ENCODE results near the gene CHID1. TPM values are rescaled to one million over a fixed set of nuclear protein-coding genes. Genes with fewer than 3 reads are reported as not detected.

Gene CHID1
- polyA plus RNA-seq, 6 donors from 2014 or later = 39.0 to 69.7 (median 47.2) TPM

DNA sequence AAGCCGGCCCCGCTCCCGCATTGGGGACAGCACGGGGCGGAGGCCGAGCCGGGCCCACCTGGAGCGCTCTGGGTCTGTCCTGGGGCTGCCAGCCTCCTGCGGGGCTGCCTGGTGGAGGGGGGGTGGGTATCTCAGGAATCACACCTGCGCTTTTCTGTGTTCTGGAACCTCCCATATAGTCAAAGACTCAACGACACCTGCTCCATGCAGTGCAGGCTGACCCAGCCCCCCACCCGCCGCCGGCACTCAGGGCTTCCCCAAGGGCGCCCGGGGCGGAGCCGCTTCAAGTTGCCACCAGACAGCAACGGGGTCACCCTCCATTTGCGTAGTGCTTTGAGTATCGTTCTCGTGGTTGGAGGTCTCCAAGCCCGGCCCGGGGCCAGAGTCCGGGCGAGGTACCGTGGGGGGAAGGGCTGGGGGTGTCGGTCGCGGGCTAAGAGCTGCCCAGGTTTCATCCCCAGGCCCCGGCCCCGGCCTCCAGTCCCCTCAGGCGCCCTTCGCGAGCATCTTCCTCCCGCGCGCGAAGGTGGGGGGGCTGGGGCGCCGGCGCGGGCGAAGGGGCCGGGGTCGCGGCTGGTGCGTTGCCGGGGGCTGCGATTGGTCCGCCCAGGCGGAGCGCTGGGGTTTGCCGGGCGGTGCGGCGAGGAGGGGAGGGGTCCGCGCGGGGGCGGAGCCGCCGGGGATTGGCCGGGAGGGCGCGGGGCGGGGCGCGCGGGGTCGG lies 61.3 kb downstream of the CHID1 start:
- H3K4me3 Mint-ChIP-seq = peak overlapping the region; percentile 27 to 90 (median 84)
- ATAC-seq (ENCODE audit: low read depth in 2 of 2) (peak; percentile 47 to 60), DNase-seq (no peak)
- H3K27ac Mint-ChIP-seq = peak overlapping the region in 2 of 6 donors; percentile 63 to 66
- no peaks in the 10 kb centered on the region for H3K9me3 Mint-ChIP-seq
- no peaks in the 10 kb centered on the region for H3K36me3 Mint-ChIP-seq
- H3K4me1 Mint-ChIP-seq = peaks cover 2 to 15% (median 4%) of the 10 kb centered on the region in 3 donors
- peaks cover 0 to 27% (median 0%) of the 10 kb centered on the region in 3 donors for H3K27me3 Mint-ChIP-seq

DNA sequence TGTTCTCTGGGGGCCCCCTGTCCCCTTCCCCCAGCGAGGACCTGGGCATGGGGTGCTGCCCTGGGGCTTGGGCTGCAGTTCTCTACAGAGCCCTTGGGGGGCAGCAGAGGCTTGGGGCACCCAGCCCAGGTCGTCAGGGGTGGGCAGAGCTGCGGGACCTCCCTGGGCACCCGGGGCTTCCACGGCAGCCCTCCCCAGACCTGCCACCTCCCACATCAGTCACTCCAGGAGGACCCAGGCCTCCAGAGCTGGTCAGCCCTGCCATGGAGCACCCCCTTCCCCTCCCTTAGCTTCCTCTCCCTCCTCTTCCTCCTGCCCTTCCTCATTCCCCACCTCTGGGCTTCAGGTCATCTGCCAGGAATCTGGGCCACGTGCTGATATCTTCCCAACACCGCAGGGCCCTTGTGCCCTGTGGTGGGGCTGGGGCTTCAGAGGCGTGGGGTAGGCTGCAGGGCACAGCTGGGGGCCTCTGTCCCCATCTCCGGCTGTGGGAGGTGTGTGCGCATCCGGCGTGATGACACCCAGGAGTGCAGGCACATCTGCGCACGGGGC lies 62.2 kb downstream of the CHID1 start:
- peak overlapping the region in 1 of 6 donors; percentile 70 for H3K27ac Mint-ChIP-seq
- H3K36me3 Mint-ChIP-seq = no peaks in the 10 kb centered on the region
- ATAC-seq (ENCODE audit: low read depth in 2 of 2) (peak; percentile 53 to 65), DNase-seq (peak; percentile 65)
- H3K4me3 Mint-ChIP-seq = peak overlapping the region in 7 of 8 donors; percentile 23 to 77 (median 67)
- H3K27me3 Mint-ChIP-seq = peaks cover 0 to 33% (median 5%) of the 10 kb centered on the region in 3 donors
- H3K4me1 Mint-ChIP-seq = peaks cover 7 to 23% (median 10%) of the 10 kb centered on the region in 3 donors
- no peaks in the 10 kb centered on the region for H3K9me3 Mint-ChIP-seq

DNA sequence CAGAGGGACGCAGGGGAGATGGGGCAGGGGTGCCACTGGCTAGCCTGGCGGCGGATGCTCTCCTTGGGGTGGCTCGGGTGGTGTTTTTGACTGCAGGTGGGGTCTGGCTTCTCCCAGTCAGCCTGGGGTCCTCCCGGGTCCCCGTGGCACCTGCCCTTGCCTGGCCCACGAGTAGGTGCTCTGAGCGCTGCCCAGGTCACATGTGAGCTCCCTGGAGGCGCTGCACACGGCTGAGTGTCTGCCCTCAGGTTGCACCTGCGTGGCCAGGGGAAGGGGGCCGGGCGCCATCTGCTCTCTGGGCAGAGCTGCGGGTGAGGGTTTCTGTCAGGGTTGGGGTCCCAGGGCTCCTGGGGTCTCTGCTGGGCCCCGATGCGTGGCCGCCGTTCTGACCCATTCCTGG lies 62.7 kb downstream of the CHID1 start:
- peaks cover 0 to 36% (median 6%) of the 10 kb centered on the region in 3 donors for H3K27me3 Mint-ChIP-seq
- peak overlapping the region in 1 of 8 donors; percentile 76 for H3K4me3 Mint-ChIP-seq
- H3K36me3 Mint-ChIP-seq = no peaks in the 10 kb centered on the region
- no peak overlapping the region for H3K27ac Mint-ChIP-seq
- peaks cover 10 to 25% (median 11%) of the 10 kb centered on the region in 3 donors for H3K4me1 Mint-ChIP-seq
- ATAC-seq (ENCODE audit: low read depth in 2 of 2) = no peak
- DNase-seq = no peak
- no peaks in the 10 kb centered on the region for H3K9me3 Mint-ChIP-seq

DNA sequence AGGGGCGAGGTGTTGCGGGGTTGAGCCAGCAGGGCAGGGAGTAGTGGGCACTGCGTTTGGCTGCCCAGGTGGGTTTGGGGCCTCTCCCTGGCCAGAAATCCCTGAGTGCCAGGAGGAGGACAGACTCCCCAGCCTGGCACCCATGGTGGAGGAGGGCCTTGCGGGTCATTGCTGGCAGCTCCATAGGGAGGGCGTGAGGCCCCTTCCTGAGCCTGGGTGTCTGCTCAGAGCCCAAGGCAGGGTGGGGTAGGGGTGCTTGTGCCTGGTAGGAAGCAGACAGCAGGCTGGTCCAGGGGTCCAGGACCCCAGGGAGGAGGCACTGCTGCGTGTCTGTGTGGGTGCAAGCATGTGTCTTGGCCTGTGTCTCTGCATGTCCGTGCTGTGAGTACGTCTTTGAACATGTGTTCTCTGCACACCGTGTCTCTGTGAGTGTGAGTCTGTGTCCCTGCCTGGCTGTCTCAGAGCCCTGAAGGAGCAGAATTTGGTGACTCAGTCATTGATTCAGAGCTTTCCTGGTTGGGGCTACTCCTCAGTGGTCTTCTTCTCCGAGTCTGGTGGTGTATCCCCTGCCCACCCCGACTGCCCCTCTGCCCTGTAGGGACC lies 64.0 kb downstream of the CHID1 start:
- DNase-seq (no peak), ATAC-seq (ENCODE audit: low read depth in 2 of 2) (no peak)
- Mint-ChIP-seq H3K36me3 (no peaks in the 10 kb centered on the region), H3K4me3 (peak overlapping the region in 3 of 8 donors; percentile 36 to 65 (median 41)), H3K27me3 (peaks cover 0 to 36% (median 6%) of the 10 kb centered on the region in 3 donors), H3K27ac (no peak overlapping the region), H3K9me3 (no peaks in the 10 kb centered on the region), H3K4me1 (peaks cover 10 to 25% (median 11%) of the 10 kb centered on the region in 3 donors)

DNA sequence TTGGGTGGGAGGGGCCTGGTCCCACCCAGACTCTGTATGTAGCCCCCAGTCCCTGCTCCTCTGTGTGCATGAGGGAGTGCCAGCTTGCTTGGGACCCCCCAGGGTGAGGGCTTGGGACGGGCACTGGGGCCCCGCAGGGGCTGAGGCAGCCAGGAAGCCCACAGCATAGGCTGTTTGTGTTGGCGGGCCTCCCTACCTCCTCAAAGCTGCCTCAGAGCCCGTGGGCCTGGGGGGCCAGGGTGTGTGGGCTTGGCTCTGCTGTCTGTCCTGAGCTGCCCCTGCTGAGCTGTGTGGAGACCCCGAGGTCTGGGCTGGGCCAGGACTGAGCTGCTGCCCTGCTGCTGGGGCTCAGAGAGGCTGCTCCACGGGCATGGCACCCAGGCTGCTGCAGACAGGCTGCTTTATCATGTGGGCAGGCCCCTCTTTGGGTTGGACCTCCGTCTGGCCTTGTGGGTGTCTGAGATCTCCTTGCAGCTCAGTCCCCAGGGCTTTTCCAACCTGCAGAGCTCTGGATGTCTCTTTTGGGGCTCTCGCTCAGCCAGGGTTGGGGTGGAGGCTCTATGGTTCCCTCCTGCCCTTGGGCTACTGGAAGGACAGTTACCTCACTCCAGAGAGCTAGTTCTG lies 64.6 kb downstream of the CHID1 start:
- Mint-ChIP-seq H3K27me3 (peaks cover 0 to 36% (median 6%) of the 10 kb centered on the region in 3 donors), H3K9me3 (no peaks in the 10 kb centered on the region), H3K36me3 (no peaks in the 10 kb centered on the region), H3K4me3 (peak overlapping the region in 2 of 8 donors; percentile 36 to 81), H3K27ac (no peak overlapping the region), H3K4me1 (peaks cover 14 to 28% (median 15%) of the 10 kb centered on the region in 3 donors)
- DNase-seq (no peak), ATAC-seq (ENCODE audit: low read depth in 2 of 2) (no peak)

DNA sequence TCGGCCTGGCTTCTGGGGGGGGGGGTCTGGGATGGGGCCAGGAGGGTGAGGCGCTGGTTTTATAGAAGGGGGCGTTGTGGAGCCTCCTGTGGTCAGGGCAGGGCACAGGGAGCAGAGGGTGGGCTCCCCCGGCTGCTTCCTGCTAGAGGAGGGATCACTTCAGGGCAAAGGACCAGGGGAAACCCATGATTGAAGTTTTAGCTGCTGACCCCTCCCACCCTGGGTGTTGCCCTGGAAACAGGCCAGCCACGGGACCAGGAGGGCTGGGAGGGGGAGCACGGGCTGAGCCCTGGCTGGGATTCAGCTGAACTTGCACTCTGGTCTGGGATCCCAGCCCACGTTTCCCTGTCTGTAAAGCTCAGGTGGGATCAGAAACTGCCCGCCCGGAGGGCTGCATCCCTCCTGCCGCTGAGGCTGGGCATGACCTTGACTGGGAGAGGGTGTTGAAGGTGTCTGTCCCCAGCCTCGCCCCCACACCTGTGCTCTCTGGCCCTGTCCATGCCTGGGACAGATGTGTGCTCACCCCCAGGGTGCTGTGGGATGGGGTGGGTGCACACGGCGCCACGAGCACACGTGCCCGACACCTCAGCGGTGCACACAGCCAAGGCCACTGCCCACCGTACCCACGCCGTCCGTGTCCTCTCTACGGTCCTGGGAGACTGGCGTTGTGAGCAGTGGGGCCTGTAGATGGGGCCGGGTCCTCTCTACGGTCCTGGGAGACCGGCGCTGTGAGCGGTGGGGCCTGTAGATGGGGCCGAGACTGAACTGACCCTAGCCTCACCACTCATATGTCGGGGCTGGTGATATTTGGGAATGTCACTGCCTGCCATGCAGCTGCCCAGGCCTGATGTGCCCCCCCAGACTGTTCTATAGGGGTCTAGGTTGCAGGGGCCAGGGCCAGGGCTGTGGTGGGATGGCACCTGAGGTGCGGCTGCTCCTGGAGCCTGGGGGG lies 65.6 kb downstream of the CHID1 start:
- ATAC-seq (ENCODE audit: low read depth in 2 of 2) (no peak), DNase-seq (no peak)
- Mint-ChIP-seq H3K4me1 (peaks cover 21 to 36% (median 23%) of the 10 kb centered on the region in 3 donors), H3K27ac (no peak overlapping the region), H3K9me3 (no peaks in the 10 kb centered on the region), H3K36me3 (no peaks in the 10 kb centered on the region), H3K27me3 (peaks cover 0 to 36% (median 6%) of the 10 kb centered on the region in 3 donors), H3K4me3 (peak overlapping the region in 6 of 8 donors; percentile 19 to 82 (median 61))

DNA sequence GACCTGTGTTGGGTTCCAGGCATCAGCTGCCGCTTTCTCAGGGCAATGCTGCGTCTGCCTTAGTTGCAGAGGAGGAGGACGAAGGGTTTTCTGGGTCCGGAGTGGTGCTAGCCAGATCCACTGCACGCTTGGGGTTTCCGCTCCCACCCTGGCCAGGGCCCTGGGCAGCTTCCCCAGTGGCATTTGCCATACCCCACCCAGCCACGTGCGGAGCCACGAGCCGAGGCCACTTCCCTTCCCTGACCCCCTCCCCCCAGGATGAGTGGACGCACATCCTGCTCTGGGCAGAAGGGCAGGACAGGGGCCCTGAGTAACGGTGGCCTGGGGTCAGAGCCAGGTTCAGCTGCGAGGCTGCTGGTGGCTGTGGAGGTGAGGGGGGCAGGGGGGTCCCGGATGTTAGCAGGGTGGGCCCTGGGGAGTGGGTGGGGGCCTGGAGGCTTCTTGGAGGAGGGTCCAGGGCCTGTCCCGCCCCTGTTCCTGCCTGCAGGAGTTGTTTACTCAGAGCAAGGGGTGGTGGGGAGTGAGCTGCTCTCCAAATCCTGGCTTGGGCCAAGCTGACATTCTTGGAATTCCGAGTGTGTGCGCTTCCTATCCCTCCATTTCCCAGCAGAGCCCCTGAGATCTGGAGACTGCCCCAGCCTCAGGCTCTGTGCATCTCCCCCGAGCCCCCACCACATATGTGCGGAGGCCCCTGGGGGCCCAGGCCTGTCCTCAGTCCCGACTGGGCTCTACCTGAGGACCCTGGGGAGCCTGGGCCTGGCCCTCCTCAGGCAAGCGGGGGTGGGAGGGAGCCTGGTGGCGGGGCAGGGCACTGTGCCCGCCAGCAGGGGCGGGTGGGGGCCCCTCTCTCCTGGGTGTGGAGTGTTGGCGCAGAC lies 66.6 kb downstream of the CHID1 start:
- Mint-ChIP-seq H3K27me3 (peaks cover 0 to 32% (median 6%) of the 10 kb centered on the region in 3 donors), H3K4me1 (peaks cover 21 to 36% (median 26%) of the 10 kb centered on the region in 3 donors), H3K9me3 (no peaks in the 10 kb centered on the region), H3K4me3 (peak overlapping the region; percentile 68 to 92 (median 82)), H3K36me3 (no peaks in the 10 kb centered on the region), H3K27ac (peak overlapping the region in 2 of 6 donors; percentile 28 to 86)
- ATAC-seq (ENCODE audit: low read depth in 2 of 2) (no peak), DNase-seq (no peak)

DNA sequence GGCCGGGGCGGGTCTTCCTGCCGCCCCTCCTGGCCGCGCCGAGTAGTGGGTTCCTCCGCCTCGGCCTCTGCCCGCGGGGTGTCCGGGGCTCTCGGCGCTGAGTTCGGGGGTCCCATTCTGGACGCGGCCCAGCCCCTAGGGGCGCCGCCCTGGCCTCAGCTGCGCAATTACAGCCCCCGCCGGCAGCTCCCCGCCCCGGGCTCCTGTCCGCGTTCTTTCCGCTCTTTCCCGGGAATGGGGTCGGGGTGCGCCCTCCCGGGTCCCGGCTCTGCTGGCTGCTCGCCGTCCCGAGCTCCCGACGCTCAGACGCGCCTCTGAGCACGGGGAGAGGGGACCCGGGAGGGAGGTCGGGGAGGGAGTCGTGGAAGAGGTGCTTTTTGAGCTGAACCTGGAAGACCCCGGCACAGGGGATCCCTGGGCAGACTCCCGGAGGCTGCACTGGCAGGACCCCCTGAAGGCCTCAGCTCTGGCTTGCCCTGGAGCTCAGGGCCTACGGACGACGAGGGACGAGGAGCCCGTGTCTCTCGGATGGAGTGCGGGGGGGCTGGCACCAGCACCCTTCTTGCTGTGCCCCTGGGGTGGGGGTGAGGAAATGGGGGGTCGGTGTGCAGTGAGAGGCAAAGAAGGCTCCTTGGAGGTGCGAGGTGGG lies 67.4 kb downstream of the CHID1 start:
- Mint-ChIP-seq H3K4me1 (peaks cover 21 to 30% (median 26%) of the 10 kb centered on the region in 3 donors), H3K9me3 (no peaks in the 10 kb centered on the region), H3K36me3 (no peaks in the 10 kb centered on the region), H3K4me3 (peak overlapping the region; percentile 68 to 92 (median 84)), H3K27ac (peak overlapping the region in 2 of 6 donors; percentile 73 to 86), H3K27me3 (peaks cover 0 to 27% (median 6%) of the 10 kb centered on the region in 3 donors)
- ATAC-seq (ENCODE audit: low read depth in 2 of 2) (peak in 1 of 2 donors; percentile 4), DNase-seq (no peak)

DNA sequence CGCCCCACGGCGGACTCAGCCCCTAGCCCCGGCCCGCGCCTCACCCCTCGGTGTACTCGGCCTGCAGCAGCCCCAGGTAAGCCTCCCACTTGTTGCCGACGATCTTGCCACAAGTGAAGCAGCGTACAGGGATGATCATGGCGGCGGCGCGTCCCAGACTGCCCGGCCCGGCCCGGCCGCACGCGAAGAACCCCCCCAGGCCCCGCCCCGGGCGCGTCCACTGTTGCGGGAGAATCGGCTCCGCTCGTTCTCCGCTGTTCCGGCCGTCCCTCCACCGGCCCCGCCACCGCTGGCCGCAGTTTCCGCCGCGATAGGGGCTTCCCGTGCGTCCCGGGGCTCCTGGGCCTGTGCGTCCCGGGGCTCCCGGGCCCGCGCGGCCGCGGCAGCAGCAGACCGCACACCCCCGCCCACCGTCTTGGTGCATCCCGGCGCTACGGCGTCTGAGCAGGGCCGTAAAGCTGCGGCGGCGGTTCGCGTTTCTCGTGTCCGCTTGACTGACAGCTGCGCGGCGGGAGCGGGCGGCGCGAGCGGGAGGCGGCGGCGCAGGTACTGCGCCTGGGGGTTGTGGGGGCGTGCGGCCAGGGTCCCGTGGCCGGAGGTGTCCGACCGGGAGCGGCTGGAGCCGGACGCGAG lies 68.1 kb downstream of the CHID1 start, which contains the start of the genes POLR2L and TSPAN4:
Gene POLR2L, minus strand, starts transcription at position 160 of the 633 bp plus-strand sequence. Its CDS starts 21 bp downstream, at position 139.
Gene TSPAN4, plus strand, starts transcription at position 483 of the 633 bp plus-strand sequence. CDS start 7,453 bp downstream, outside the sequence.
- H3K9me3 Mint-ChIP-seq = no peaks in the 10 kb centered on the region
- peak; percentile 89 for DNase-seq
- peak; percentile 83 to 85 for ATAC-seq (ENCODE audit: low read depth in 2 of 2)
- H3K27me3 Mint-ChIP-seq = peaks cover 0 to 25% (median 6%) of the 10 kb centered on the region in 3 donors
- H3K27ac Mint-ChIP-seq = peak within 1 kb of the TSS in 4 of 6 donors; percentile 33 to 86 (median 73)
- H3K4me1 Mint-ChIP-seq = peaks cover 21 to 30% (median 26%) of the 10 kb centered on the region in 3 donors
- peak within 1 kb of the TSS; percentile 82 to 94 (median 86) for H3K4me3 Mint-ChIP-seq
- H3K36me3 Mint-ChIP-seq = no peaks in the 10 kb centered on the region

DNA sequence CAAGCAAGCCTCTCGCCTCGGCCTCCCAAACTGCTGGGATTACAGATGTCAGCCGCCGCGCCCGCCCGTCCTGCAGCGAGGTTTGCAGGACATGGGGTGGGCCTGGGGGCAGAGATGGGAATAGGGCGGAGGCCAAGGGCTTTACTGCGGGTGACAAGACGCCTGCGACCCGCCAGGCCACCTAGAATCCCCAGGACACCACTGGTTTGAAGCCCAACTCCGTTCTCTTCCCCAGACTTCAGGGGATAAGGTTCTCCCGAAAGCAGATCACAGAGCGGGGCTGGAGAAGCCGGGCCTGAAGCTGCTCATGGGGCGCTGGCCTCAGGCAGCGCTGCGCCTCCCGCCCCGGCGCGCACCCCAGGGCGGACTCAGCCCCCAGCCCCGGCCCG lies 68.6 kb downstream of the CHID1 start:
- Mint-ChIP-seq H3K36me3 (no peaks in the 10 kb centered on the region), H3K4me3 (peak overlapping the region; percentile 82 to 94 (median 85)), H3K27me3 (peaks cover 0 to 25% (median 6%) of the 10 kb centered on the region in 3 donors), H3K4me1 (peaks cover 21 to 30% (median 26%) of the 10 kb centered on the region in 3 donors), H3K27ac (peak overlapping the region in 3 of 6 donors; percentile 62 to 73 (median 73)), H3K9me3 (no peaks in the 10 kb centered on the region)
- no peak for DNase-seq
- ATAC-seq (ENCODE audit: low read depth in 2 of 2) = peak; percentile 47 to 53
